Skeletal muscle satellite cell (primary cell): ENCODE results near the gene SH2D4B.

Experiments
- H3K27me3 ChIP-seq: 2 replicates; pipeline ENCODE4 v1.7.0; 2013; ENCODE audit warnings: low read length; ENCODE audit not compliant: control insufficient read depth, insufficient read depth
- H3K36me3 ChIP-seq: 2 replicates; pipeline ENCODE4 v1.7.0; 2013; ENCODE audit warnings: mild to moderate bottlenecking, control low read depth, low read length; ENCODE audit not compliant: insufficient read depth
- H3K4me1 ChIP-seq: 2 replicates; pipeline ENCODE4 v1.7.0; 2013; ENCODE audit warnings: low read length; ENCODE audit not compliant: control insufficient read depth, insufficient read depth
- H3K4me2 ChIP-seq: 2 replicates; pipeline ENCODE4 v1.7.0; 2013; ENCODE audit warnings: mild to moderate bottlenecking, low read length
- H3K4me3 ChIP-seq: 2 replicates; pipeline ENCODE4 v1.7.0; 2013; ENCODE audit warnings: low read length
- H3K9ac ChIP-seq: 2 replicates; pipeline ENCODE4 v1.7.0; 2013; ENCODE audit warnings: mild to moderate bottlenecking, low read depth, low read length, moderate library complexity
- H3K9me3 ChIP-seq: replicated peaks from 2 replicates; pipeline ENCODE4 v1.7.0; 2013; ENCODE audit warnings: mild to moderate bottlenecking, control low read depth, low read length

The SH2D4B gene

GRCh38 chr10:80611481-80612185, 73.9 kb downstream of the SH2D4B start:
- no peaks in the 10 kb centered on the region for H3K36me3 ChIP-seq
- H3K4me3 ChIP-seq = no peak overlapping the region
- H3K9me3 ChIP-seq = no peaks in the 10 kb centered on the region
- no peak overlapping the region for H3K9ac ChIP-seq
- no peaks in the 10 kb centered on the region for H3K4me1 ChIP-seq
- H3K4me2 ChIP-seq = no peak overlapping the region
- no peaks in the 10 kb centered on the region for H3K27me3 ChIP-seq

- no peaks in the 10 kb centered on the region for H3K4me1 ChIP-seq
- H3K9me3 ChIP-seq = no peaks in the 10 kb centered on the region
- no peak overlapping the region for H3K9ac ChIP-seq
- no peaks in the 10 kb centered on the region for H3K27me3 ChIP-seq
- H3K4me2 ChIP-seq = no peak overlapping the region
- no peak overlapping the region for H3K4me3 ChIP-seq
- H3K36me3 ChIP-seq = no peaks in the 10 kb centered on the region
Observed at GRCh38 chr10:80612261-80612660, 74.6 kb downstream of the SH2D4B start.

- no peaks in the 10 kb centered on the region for H3K9me3 ChIP-seq
- H3K9ac ChIP-seq = no peak overlapping the region
- no peak overlapping the region for H3K4me2 ChIP-seq
- no peak overlapping the region for H3K4me3 ChIP-seq
- no peaks in the 10 kb centered on the region for H3K36me3 ChIP-seq
- H3K27me3 ChIP-seq = no peaks in the 10 kb centered on the region
- H3K4me1 ChIP-seq = no peaks in the 10 kb centered on the region
Observed at GRCh38 chr10:80613466-80614170, 75.9 kb downstream of the SH2D4B start.

GRCh38 chr10:80614576-80615416, 77.1 kb downstream of the SH2D4B start:
- H3K4me1 ChIP-seq = no peaks in the 10 kb centered on the region
- H3K9me3 ChIP-seq = no peaks in the 10 kb centered on the region
- no peak overlapping the region for H3K9ac ChIP-seq
- H3K4me3 ChIP-seq = no peak overlapping the region
- H3K4me2 ChIP-seq = no peak overlapping the region
- H3K27me3 ChIP-seq = no peaks in the 10 kb centered on the region
- H3K36me3 ChIP-seq = no peaks in the 10 kb centered on the region

GRCh38 chr10:80617807-80618206, 80.1 kb downstream of the SH2D4B start:
- Histone ChIP-seq H3K4me2 (no peak overlapping the region), H3K36me3 (no peaks in the 10 kb centered on the region), H3K4me1 (no peaks in the 10 kb centered on the region), H3K9ac (no peak overlapping the region), H3K27me3 (no peaks in the 10 kb centered on the region), H3K9me3 (no peaks in the 10 kb centered on the region), H3K4me3 (no peak overlapping the region)

- no peak overlapping the region for H3K9ac ChIP-seq
- H3K27me3 ChIP-seq = no peaks in the 10 kb centered on the region
- H3K4me2 ChIP-seq = no peak overlapping the region
- no peaks in the 10 kb centered on the region for H3K4me1 ChIP-seq
- no peaks in the 10 kb centered on the region for H3K36me3 ChIP-seq
- no peak overlapping the region for H3K4me3 ChIP-seq
- H3K9me3 ChIP-seq = no peaks in the 10 kb centered on the region
Observed at GRCh38 chr10:80619036-80619435, 81.3 kb downstream of the SH2D4B start.

- H3K36me3 ChIP-seq = no peaks in the 10 kb centered on the region
- no peaks in the 10 kb centered on the region for H3K4me1 ChIP-seq
- H3K9me3 ChIP-seq = no peaks in the 10 kb centered on the region
- no peak overlapping the region for H3K4me2 ChIP-seq
- H3K4me3 ChIP-seq = no peak overlapping the region
- no peaks in the 10 kb centered on the region for H3K27me3 ChIP-seq
- no peak overlapping the region for H3K9ac ChIP-seq
Observed at GRCh38 chr10:80622153-80622552, 84.5 kb downstream of the SH2D4B start.

- Histone ChIP-seq H3K4me1 (no peaks in the 10 kb centered on the region), H3K36me3 (no peaks in the 10 kb centered on the region), H3K9me3 (no peaks in the 10 kb centered on the region), H3K9ac (no peak overlapping the region), H3K27me3 (no peaks in the 10 kb centered on the region), H3K4me2 (no peak overlapping the region), H3K4me3 (no peak overlapping the region)
Observed at GRCh38 chr10:80630324-80630723, 92.6 kb downstream of the SH2D4B start.

- Histone ChIP-seq H3K9ac (no peak overlapping the region), H3K4me3 (no peak overlapping the region), H3K4me2 (no peak overlapping the region), H3K27me3 (no peaks in the 10 kb centered on the region), H3K9me3 (no peaks in the 10 kb centered on the region), H3K36me3 (no peaks in the 10 kb centered on the region), H3K4me1 (no peaks in the 10 kb centered on the region)
Observed at GRCh38 chr10:80632742-80633141, 95.0 kb downstream of the SH2D4B start.

GRCh38 chr10:80633383-80633860, 95.7 kb downstream of the SH2D4B start:
- Histone ChIP-seq H3K9ac (no peak overlapping the region), H3K36me3 (no peaks in the 10 kb centered on the region), H3K4me1 (no peaks in the 10 kb centered on the region), H3K27me3 (no peaks in the 10 kb centered on the region), H3K9me3 (no peaks in the 10 kb centered on the region), H3K4me3 (no peak overlapping the region), H3K4me2 (no peak overlapping the region)

GRCh38 chr10:80633910-80634309, 96.2 kb downstream of the SH2D4B start:
- Histone ChIP-seq H3K4me3 (no peak overlapping the region), H3K4me1 (no peaks in the 10 kb centered on the region), H3K4me2 (no peak overlapping the region), H3K9me3 (no peaks in the 10 kb centered on the region), H3K27me3 (no peaks in the 10 kb centered on the region), H3K9ac (no peak overlapping the region), H3K36me3 (no peaks in the 10 kb centered on the region)
